ENCODE results near the gene CGB1. TPM values are rescaled to one million over a fixed set of nuclear protein-coding genes. Genes with fewer than 3 reads are reported as not detected.

CGB1 gene
- total RNA-seq, 3 donors from 2014 or later, result not detected

- no peak for TF ChIP-seq CTCF (IDR thresholded peaks at IDR 0.05)
- TF ChIP-seq POLR2AphosphoS5 (IDR thresholded peaks at IDR 0.05), result no peak
- TF ChIP-seq POLR2A (IDR thresholded peaks at IDR 0.05), result no peak
- Histone ChIP-seq H3K27ac (no peak overlapping the region), H3K4me3 (peak overlapping the region in 2 of 3 donors; percentile 23 to 46), H3K36me3 (no peaks in the 10 kb centered on the region), H3K4me1 (no peaks in the 10 kb centered on the region), H3K9me3 (no peaks in the 10 kb centered on the region), H3K27me3 (peaks cover 6 to 35% of the 10 kb centered on the region in 2 donors)
- intact Hi-C loops (cut with DNase I; ENCODE audit: low total_unique reads), result loop anchor here (10.0 kb wide), 1 partner anchor 123 kb away; no protein-coding TSS in a partner anchor
- DNase-seq (ENCODE audit: low spot score in 2 of 2), result no peak
These were observed 35.3 kb upstream of the CGB1 start for GRCh38 chr19:49071860-49072547.

- no peak for DNase-seq (ENCODE audit: low spot score in 2 of 2)
- Histone ChIP-seq H3K27me3 (peaks cover 6 to 35% of the 10 kb centered on the region in 2 donors), H3K9me3 (no peaks in the 10 kb centered on the region), H3K27ac (no peak overlapping the region), H3K4me1 (no peaks in the 10 kb centered on the region), H3K36me3 (no peaks in the 10 kb centered on the region), H3K4me3 (no peak overlapping the region)
- intact Hi-C loops (cut with DNase I; ENCODE audit: low total_unique reads), result loop anchor here (10.0 kb wide), 1 partner anchor 124 kb away; no protein-coding TSS in a partner anchor
- no peak for TF ChIP-seq POLR2A (IDR thresholded peaks at IDR 0.05)
- TF ChIP-seq CTCF (IDR thresholded peaks at IDR 0.05), result no peak
- no peak for TF ChIP-seq POLR2AphosphoS5 (IDR thresholded peaks at IDR 0.05)
These were observed 33.7 kb upstream of the CGB1 start for GRCh38 chr19:49070416-49070815.

GRCh38 chr19:49069026-49069425, 32.3 kb upstream of the CGB1 start:
- no peak overlapping the region for H3K27ac ChIP-seq
- no peaks in the 10 kb centered on the region for H3K36me3 ChIP-seq
- H3K9me3 ChIP-seq, result no peaks in the 10 kb centered on the region
- H3K4me3 ChIP-seq, result no peak overlapping the region
- peaks cover 6 to 37% of the 10 kb centered on the region in 2 donors for H3K27me3 ChIP-seq
- H3K4me1 ChIP-seq, result no peaks in the 10 kb centered on the region
- DNase-seq (ENCODE audit: low spot score in 2 of 2), result no peak
- TF ChIP-seq POLR2AphosphoS5 (IDR thresholded peaks at IDR 0.05) (no peak), POLR2A (IDR thresholded peaks at IDR 0.05) (no peak), CTCF (IDR thresholded peaks at IDR 0.05) (no peak)
- intact Hi-C loops (cut with DNase I; ENCODE audit: low total_unique reads), result loop anchor here (5.0 kb wide), 1 partner anchor 438 kb away; no protein-coding TSS in a partner anchor

GRCh38 chr19:49067554-49067953, 30.9 kb upstream of the CGB1 start:
- intact Hi-C loops (cut with DNase I; ENCODE audit: low total_unique reads), result loop anchor here (5.0 kb wide), 1 partner anchor 440 kb away; no protein-coding TSS in a partner anchor
- Histone ChIP-seq H3K4me1 (no peaks in the 10 kb centered on the region), H3K9me3 (no peaks in the 10 kb centered on the region), H3K27me3 (peaks cover 6 to 27% of the 10 kb centered on the region in 2 donors), H3K36me3 (no peaks in the 10 kb centered on the region), H3K4me3 (no peak overlapping the region), H3K27ac (no peak overlapping the region)
- DNase-seq (ENCODE audit: low spot score in 2 of 2), result no peak
- TF ChIP-seq POLR2A (IDR thresholded peaks at IDR 0.05), result no peak
- no peak for TF ChIP-seq POLR2AphosphoS5 (IDR thresholded peaks at IDR 0.05)
- no peak for TF ChIP-seq CTCF (IDR thresholded peaks at IDR 0.05)

GRCh38 chr19:49065905-49066512, 29.3 kb upstream of the CGB1 start:
- peaks cover 0 to 15% of the 10 kb centered on the region in 2 donors for H3K27me3 ChIP-seq
- no peak for TF ChIP-seq POLR2AphosphoS5 (IDR thresholded peaks at IDR 0.05)
- no peak for TF ChIP-seq CTCF (IDR thresholded peaks at IDR 0.05)
- no peak for TF ChIP-seq POLR2A (IDR thresholded peaks at IDR 0.05)

More at GRCh38 chr19:49065905-49066512, 29.3 kb upstream of the CGB1 start:
- H3K4me3 ChIP-seq, result no peak overlapping the region
- no peaks in the 10 kb centered on the region for H3K36me3 ChIP-seq
- H3K4me1 ChIP-seq, result no peaks in the 10 kb centered on the region
- no peak for DNase-seq (ENCODE audit: low spot score in 2 of 2)
- no peak overlapping the region for H3K27ac ChIP-seq
- H3K9me3 ChIP-seq, result no peaks in the 10 kb centered on the region
- intact Hi-C loops (cut with DNase I; ENCODE audit: low total_unique reads), result loop anchor here (5.0 kb wide), 1 partner anchor 441 kb away; no protein-coding TSS in a partner anchor

All from breast epithelium (tissue), 4 donors.